Stomach smooth muscle (tissue), 2 donors: ENCODE measurements around the gene EXOC4.

Experiments
- H3K27ac ChIP-seq: one replicate; pipeline ENCODE4 v1.7.0; 2013; ENCODE audit warnings: mild to moderate bottlenecking, low read length, inconsistent platforms
- H3K27me3 ChIP-seq, 2 donors: one replicate each; pipeline ENCODE4 v1.7.0; 2013; ENCODE audit warnings: low read length in 2 of 2; ENCODE audit not compliant: insufficient read depth in 2 of 2, control insufficient read depth in 1 of 2
- H3K36me3 ChIP-seq, 2 donors: one replicate each; pipeline ENCODE4 v1.7.0; 2013; ENCODE audit warnings: low read length in 2 of 2; ENCODE audit not compliant: control insufficient read depth in 2 of 2, insufficient read depth in 2 of 2
- H3K4me1 ChIP-seq: one replicate; pipeline ENCODE4 v1.7.0; 2013; ENCODE audit warnings: low read length; ENCODE audit not compliant: control insufficient read depth, insufficient read depth
- H3K4me3 ChIP-seq, 2 donors: one replicate each; pipeline ENCODE4 v1.7.0; 2013; ENCODE audit warnings: low read length in 2 of 2
- H3K9ac ChIP-seq, 2 donors: one replicate each; pipeline ENCODE4 v1.7.0; 2013; ENCODE audit warnings: low read length in 2 of 2, mild to moderate bottlenecking in 1 of 2
- H3K9me3 ChIP-seq, 2 donors: one replicate each; pipeline ENCODE4 v1.7.0; 2013; ENCODE audit warnings: low read length in 2 of 2; ENCODE audit not compliant: control insufficient read depth in 2 of 2
- donor health status: healthy.
- donor health status: Pancreatic carcinoma.

Gene EXOC4

DNA sequence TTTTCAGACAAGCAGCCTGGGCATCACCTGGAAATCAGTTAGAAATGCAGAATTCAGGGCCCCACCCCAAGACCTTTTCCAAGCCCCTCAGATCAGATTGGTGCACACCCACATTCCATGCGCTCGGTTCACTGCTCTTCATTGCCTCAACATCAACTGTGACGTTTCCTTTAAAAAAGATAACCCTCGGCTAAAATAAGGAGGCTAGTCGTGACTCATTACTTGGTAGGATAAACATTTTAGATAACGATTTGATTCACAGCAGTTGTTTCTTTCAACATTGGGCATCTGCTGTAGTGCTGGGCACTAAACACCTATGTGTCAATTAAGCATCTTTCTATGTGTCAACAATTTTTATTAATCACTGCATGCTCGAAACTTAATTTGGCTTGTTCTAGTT lies 683.2 kb downstream of the EXOC4 start:
- H3K4me1 ChIP-seq: no peaks in the 10 kb centered on the region
- no peak overlapping the region for H3K27ac ChIP-seq
- peaks cover 4 to 8% of the 10 kb centered on the region in 2 donors for H3K36me3 ChIP-seq
- no peaks in the 10 kb centered on the region for H3K9me3 ChIP-seq
- H3K9ac ChIP-seq: no peak overlapping the region
- no peaks in the 10 kb centered on the region for H3K27me3 ChIP-seq
- H3K4me3 ChIP-seq: no peak overlapping the region

DNA sequence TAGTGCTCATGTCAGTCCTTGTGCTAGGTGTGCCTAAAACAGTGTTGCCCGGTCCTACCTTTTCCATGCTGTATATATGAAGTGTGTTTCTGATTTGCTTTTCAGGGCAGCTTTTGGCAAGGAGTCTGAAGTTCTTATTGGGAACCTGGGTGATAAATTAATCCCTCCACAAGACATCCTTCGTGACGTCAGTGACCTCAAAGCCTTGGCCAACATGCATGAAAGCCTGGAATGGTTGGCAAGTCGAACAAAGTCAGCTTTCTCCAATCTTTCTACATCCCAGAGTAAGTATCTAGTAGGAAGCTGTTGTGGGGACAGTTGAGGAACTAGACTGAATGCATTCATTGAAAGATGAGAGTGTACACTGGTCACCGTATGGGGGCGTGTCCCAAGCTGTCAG lies 684.9 kb downstream of the EXOC4 start:
- Histone ChIP-seq H3K9ac (no peak overlapping the region), H3K4me1 (no peaks in the 10 kb centered on the region), H3K27ac (no peak overlapping the region), H3K9me3 (no peaks in the 10 kb centered on the region), H3K27me3 (no peaks in the 10 kb centered on the region), H3K36me3 (peaks cover 4 to 8% of the 10 kb centered on the region in 2 donors), H3K4me3 (no peak overlapping the region)

DNA sequence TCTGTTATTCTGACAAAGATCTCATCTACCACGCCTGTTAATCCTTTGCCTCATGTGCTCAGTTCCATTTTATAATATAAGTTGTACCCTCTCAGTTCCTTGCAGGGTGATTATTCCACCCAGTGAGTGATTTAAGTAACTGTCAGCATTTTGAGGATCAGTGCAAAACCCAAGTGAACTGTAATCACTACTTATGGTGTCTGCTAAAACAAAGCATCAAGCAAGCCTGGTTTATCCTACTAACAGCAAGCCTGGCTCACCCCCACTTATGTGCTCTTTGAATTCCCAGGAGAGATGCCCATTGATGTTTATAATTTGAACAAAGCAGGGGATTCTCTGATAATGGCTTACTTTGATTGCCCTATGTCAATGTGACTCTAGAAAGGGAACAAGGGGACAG lies 687.5 kb downstream of the EXOC4 start:
- Histone ChIP-seq H3K9me3 (no peaks in the 10 kb centered on the region), H3K27me3 (no peaks in the 10 kb centered on the region), H3K4me1 (no peaks in the 10 kb centered on the region), H3K9ac (no peak overlapping the region), H3K27ac (no peak overlapping the region), H3K36me3 (peaks cover 4 to 8% of the 10 kb centered on the region in 2 donors), H3K4me3 (no peak overlapping the region)

DNA sequence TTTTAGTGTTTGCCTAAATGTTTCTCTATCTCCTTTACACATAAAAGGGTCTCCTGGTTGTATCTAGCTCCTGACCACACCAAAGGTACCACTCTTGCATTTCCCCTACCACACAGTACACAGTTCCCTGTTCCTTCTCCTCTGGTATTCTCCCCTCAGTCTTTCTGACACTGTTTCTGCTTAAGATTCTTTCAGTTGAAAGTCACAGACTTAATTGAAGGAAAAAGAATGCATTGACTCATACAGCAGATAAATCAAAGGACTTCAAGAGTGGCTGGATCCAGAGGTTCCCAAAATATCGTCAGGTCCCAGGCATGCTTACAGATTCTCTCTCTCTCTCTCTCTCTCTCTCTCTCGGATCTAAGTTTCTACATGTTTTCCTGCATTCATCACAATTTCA lies 688.6 kb downstream of the EXOC4 start:
- no peak overlapping the region for H3K4me3 ChIP-seq
- H3K36me3 ChIP-seq: peaks cover 4 to 8% of the 10 kb centered on the region in 2 donors
- H3K27me3 ChIP-seq: no peaks in the 10 kb centered on the region
- no peak overlapping the region for H3K27ac ChIP-seq
- H3K9me3 ChIP-seq: no peaks in the 10 kb centered on the region
- no peaks in the 10 kb centered on the region for H3K4me1 ChIP-seq
- no peak overlapping the region for H3K9ac ChIP-seq

DNA sequence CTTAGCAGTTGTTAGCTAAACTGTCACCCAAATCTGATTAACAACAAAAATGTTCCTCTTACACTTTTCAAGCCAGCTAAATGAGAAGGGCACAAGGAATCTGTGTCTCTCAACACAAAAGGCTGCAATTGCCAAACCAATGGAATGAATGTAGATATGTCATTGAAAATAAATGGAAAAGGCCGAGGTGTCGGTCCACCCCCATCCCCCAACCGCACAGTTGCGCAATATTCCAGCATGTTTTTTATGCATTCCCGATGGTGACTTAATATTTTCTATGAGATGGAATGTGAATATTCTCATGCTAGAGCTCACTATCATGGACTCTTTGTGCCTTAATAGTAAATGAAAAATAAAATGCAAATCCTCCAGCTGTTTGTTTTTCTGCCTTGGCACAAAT lies 692.6 kb downstream of the EXOC4 start:
- Histone ChIP-seq H3K27ac (no peak overlapping the region), H3K4me1 (no peaks in the 10 kb centered on the region), H3K9ac (no peak overlapping the region), H3K4me3 (no peak overlapping the region), H3K27me3 (no peaks in the 10 kb centered on the region), H3K9me3 (no peaks in the 10 kb centered on the region), H3K36me3 (no peaks in the 10 kb centered on the region)

DNA sequence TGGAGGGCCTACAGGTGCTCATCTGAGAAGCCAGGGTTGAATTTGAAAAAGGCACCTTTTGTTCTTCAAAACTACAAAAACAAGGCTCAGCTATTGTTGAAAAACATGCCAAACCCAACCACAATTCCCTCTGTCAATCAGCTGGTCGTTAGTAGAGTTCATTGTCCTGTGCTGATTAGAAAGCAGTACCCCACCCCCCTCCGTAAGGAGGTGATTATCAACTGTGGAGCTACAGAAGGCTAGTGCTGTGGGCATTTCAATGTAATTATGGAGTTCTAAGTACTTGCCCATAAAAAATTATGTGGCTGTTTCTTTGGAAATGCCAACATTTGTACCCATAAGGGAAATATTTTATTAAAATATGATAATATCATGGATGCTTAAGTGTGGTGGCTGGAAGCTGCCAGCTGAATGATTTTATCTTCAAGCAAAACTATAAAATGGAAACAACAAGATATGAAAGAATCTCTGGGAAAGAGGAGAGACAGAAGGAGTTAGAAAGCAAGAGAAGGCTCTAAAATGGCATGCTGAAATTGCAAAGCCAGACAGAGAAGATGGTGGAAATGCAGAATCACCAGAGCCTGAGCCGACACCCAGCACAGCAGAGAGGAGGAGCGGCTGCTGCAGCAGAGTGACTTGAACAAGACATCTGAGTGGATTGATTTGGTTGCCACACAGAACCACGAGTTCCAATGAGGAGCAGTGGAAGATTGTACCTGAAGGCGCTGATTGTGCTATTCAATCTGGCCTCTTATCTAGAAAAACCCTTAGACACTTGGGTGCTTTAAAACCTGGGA lies 694.8 kb downstream of the EXOC4 start:
- no peaks in the 10 kb centered on the region for H3K9me3 ChIP-seq
- H3K27ac ChIP-seq: no peak overlapping the region
- H3K9ac ChIP-seq: no peak overlapping the region
- H3K27me3 ChIP-seq: no peaks in the 10 kb centered on the region
- no peaks in the 10 kb centered on the region for H3K36me3 ChIP-seq
- H3K4me1 ChIP-seq: no peaks in the 10 kb centered on the region
- H3K4me3 ChIP-seq: no peak overlapping the region

DNA sequence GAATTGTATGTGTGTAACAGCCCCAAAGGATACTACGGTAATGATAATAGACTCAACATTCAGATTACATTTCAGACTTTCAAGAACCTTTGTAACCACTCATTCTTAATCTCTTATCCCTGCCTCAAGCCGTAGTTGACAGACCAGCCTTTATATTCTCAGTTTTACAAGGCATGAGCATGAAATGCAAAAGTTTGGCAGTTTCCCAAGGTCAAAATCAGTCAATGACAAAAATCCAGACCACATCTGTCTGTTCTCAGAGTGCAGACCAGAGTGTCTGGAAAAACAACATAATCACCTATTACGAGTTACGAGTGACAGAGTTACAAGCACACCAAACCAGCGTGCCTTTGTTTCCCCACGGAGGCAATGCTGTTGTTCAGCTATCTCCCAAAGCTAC lies 695.7 kb downstream of the EXOC4 start:
- Histone ChIP-seq H3K36me3 (no peaks in the 10 kb centered on the region), H3K9ac (no peak overlapping the region), H3K4me1 (no peaks in the 10 kb centered on the region), H3K4me3 (no peak overlapping the region), H3K9me3 (no peaks in the 10 kb centered on the region), H3K27ac (no peak overlapping the region), H3K27me3 (no peaks in the 10 kb centered on the region)

DNA sequence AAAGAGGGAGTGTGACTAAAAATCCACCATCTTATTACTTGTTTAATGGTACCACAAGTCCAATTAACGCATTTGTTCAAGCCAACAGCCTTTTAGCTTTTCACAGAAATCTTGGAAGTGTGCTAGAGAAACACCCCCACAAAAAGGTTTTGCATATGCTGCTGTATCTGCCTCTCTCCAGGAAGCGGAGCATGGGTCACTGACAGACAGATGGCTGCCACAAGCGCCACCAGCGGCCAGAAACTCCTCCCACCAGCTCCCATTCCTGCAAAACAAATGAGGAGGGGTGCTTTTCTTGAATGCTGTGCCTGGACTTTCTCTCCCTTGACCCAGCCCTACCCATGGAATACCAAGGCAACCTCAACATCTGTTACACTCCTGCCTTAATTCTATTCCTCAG lies 698.0 kb downstream of the EXOC4 start:
- Histone ChIP-seq H3K4me1 (no peaks in the 10 kb centered on the region), H3K9ac (no peak overlapping the region), H3K4me3 (no peak overlapping the region), H3K36me3 (no peaks in the 10 kb centered on the region), H3K9me3 (no peaks in the 10 kb centered on the region), H3K27me3 (no peaks in the 10 kb centered on the region), H3K27ac (no peak overlapping the region)

DNA sequence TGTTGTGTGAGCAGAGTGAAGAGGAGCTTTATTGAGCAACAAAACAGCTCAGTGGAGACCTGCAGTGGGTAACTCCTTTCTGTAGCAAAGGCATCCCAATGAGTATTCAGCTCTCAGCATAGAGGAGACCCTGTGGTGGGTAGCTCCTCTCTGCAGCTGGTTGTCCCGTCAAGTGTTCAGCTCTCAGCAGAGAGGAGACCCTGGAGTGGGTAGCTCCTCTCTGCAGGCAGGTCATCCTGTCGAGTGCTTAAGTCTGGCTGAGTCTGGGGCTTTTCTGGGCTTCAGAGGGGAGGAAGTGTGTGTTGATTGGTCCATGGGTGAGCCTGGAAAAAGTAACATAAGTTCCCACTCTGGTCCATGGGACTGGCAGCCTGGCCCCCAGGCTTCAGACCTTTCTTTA lies 702.3 kb downstream of the EXOC4 start:
- Histone ChIP-seq H3K9ac (no peak overlapping the region), H3K27me3 (no peaks in the 10 kb centered on the region), H3K4me1 (no peaks in the 10 kb centered on the region), H3K27ac (no peak overlapping the region), H3K4me3 (no peak overlapping the region), H3K36me3 (no peaks in the 10 kb centered on the region), H3K9me3 (no peaks in the 10 kb centered on the region)

DNA sequence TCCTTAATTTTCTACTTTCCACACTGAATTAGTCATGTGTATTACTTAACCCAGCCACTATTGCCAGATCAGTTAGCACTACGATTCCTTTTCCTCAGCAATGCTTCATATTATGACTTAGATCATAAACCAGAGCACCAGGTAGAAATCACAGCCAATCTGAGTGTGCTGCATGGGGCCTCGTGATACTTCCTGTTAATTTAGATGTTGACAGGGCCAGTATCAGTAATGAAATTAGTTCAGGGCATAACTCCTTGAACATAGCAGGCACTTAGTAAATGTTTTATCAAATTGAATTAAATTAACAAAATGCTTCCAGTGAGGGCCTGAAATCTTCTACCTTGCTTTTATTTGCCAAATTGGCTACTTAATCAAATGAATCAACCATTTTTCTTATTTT lies 705.0 kb downstream of the EXOC4 start:
- Histone ChIP-seq H3K4me3 (no peak overlapping the region), H3K27me3 (no peaks in the 10 kb centered on the region), H3K9ac (no peak overlapping the region), H3K9me3 (no peaks in the 10 kb centered on the region), H3K36me3 (no peaks in the 10 kb centered on the region), H3K27ac (no peak overlapping the region), H3K4me1 (no peaks in the 10 kb centered on the region)

DNA sequence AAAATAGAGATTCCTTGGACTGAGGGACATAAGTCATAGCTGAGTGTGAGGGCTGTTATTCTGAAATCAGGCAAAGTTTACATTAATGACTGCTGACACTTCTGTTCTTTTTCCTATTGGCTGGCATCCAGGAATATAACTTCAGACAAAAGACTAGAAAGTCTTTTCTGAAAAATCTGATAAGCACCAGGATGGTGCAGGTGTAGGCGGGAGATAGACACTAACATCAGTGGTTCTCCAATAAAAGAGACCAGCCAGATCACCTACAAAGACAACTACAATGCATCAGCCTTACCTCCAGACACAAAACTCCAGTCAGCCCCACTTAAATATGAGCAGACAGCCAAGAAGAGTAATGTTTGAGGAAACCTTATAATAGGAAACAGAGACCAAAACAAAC lies 705.9 kb downstream of the EXOC4 start:
- no peaks in the 10 kb centered on the region for H3K9me3 ChIP-seq
- H3K27me3 ChIP-seq: no peaks in the 10 kb centered on the region
- no peaks in the 10 kb centered on the region for H3K36me3 ChIP-seq
- no peak overlapping the region for H3K9ac ChIP-seq
- H3K4me3 ChIP-seq: no peak overlapping the region
- no peak overlapping the region for H3K27ac ChIP-seq
- no peaks in the 10 kb centered on the region for H3K4me1 ChIP-seq
